ENCODE measurements around the gene ANOS1.
"Not testable (repeated sequence)": the region's sequence is repeated elsewhere in the genome, so short reads cannot be mapped to it uniquely, and the experiment has no call there.

The ANOS1 gene, protein sequence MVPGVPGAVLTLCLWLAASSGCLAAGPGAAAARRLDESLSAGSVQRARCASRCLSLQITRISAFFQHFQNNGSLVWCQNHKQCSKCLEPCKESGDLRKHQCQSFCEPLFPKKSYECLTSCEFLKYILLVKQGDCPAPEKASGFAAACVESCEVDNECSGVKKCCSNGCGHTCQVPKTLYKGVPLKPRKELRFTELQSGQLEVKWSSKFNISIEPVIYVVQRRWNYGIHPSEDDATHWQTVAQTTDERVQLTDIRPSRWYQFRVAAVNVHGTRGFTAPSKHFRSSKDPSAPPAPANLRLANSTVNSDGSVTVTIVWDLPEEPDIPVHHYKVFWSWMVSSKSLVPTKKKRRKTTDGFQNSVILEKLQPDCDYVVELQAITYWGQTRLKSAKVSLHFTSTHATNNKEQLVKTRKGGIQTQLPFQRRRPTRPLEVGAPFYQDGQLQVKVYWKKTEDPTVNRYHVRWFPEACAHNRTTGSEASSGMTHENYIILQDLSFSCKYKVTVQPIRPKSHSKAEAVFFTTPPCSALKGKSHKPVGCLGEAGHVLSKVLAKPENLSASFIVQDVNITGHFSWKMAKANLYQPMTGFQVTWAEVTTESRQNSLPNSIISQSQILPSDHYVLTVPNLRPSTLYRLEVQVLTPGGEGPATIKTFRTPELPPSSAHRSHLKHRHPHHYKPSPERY

DNA sequence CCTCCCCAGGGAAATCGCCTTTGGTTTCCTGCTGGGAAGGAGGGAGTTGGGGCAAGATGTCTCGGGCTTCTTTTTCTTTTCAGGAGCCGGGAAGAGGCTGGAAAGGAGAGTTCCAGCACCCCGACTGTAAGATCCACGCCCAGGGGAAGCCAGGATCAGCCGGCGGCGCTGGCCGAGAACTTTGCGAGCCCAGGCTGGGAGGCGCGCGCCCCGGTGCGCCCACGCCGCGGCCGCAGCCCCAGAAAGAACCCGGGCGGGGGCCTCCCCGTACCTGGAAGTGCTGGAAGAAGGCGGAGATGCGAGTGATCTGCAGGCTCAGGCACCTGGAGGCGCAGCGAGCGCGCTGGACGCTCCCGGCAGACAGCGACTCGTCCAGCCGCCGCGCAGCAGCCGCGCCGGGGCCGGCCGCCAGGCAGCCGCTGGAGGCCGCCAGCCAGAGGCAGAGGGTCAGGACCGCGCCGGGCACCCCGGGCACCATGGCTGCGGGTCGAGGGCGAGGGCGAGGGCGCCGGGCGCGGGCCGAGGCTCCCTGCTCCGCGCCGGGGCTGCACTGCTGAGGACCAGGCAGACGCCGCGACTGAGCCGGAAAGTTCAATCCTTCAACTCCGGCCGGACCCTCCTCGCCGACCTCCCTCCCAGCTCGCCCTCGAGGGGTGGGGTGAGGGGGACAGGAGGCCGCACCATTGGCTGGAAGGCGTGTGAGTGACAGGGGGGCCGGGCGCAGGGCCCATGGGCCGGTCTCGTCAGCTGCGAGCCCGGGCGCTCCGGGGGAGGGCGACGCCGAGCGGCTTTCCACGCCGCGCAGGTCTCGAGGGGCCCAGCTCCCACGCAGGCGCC lies at the start of gene ANOS1:
TSS of gene ANOS1 (minus strand) at position 579 of the 837 bp plus-strand sequence. CDS start at position 478, 101 bp downstream.
- DNase-seq (ENCODE audit: low read depth), result no peak

- DNase-seq (ENCODE audit: low read depth), result no peak
These were observed 41.2 kb upstream of the ANOS1 start for GRCh38 chrX:8773117-8773516.

- no peak for DNase-seq (ENCODE audit: low read depth)
These were observed 28.1 kb upstream of the ANOS1 start for GRCh38 chrX:8760021-8760420.

DNA sequence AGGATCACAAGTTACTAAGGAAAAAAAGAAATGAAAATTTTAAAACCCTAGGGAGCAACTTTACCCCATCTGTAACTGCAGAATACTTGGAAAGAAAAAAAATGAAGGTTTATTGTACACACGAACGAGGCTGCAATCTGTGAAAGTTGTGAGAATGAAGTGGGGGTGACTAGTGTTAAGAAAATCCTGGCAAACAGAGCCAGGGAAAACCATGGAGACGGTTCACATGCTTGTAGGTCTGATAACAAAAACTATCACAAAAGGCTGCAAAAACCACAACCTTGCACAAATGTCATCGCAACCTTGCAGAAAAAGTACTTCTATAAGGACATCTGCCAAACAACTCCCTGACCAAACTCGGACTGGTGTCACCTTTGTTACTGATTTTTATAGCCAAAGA lies 26.8 kb upstream of the ANOS1 start:
- DNase-seq (ENCODE audit: low read depth), result not testable (repeated sequence)

DNA sequence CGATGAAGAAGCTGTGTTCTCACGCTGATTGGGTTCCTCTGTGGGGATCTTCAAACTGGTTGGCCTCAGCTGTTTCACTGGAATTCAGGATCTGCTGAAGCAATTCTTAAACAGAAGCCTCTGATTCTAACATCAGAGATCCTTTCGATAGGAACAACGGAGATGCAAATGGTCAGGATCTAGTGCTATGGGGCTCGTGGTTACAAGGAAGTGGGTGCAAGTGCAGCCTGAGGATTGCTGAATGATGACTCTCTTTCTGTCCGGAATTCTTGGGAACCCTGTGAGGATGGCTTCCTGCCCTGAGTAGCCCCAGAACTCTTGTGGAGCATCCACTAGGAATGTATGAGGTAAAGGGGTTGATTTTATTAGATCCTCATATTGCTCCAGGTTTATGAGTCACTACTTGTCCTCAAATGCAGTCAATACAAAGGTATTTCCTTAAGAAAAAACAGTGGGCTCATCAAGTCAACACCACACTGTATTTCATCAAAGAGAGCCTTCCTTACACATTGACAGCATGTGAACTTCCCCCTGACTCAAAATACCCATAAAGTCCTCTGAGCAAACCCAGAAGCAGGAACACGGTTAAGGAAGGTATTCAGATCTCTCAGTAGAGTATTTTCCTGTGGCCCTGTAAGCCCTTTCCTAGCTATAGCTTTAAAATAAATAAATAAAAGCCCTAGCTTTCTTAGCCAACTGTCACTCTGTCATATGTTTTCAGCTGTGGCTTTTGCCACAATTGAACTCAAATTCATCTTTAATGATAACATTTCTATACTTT lies 25.9 kb upstream of the ANOS1 start:
- not testable (repeated sequence) for DNase-seq (ENCODE audit: low read depth)

DNA sequence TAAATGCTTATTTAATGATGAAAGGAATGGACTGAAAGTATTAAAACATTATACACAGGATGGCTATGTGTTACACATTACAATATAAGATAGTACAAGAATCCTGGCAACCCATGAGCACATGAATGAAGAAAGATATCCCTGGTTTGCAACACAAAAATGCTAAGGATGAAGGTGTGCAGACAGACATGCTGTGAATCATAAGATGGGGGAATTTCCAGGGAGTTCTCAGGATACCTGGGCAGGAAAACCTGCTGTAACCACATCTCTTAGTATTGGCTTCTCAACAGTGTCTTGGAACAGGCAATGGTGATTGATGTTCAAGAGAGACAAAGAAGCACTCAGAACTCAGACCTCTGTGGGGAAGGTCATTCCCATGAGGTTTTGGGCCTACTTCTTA lies 23.9 kb upstream of the ANOS1 start:
- DNase-seq (ENCODE audit: low read depth), result no peak

- no peak for DNase-seq (ENCODE audit: low read depth)
These were observed 23.2 kb upstream of the ANOS1 start for GRCh38 chrX:8755116-8755515.

- DNase-seq (ENCODE audit: low read depth), result no peak
These were observed 17.8 kb upstream of the ANOS1 start for GRCh38 chrX:8749697-8750096.

- DNase-seq (ENCODE audit: low read depth), result peak; percentile 8
These were observed 16.9 kb upstream of the ANOS1 start for GRCh38 chrX:8748855-8749254.

- no peak for DNase-seq (ENCODE audit: low read depth)
These were observed 11.3 kb upstream of the ANOS1 start for GRCh38 chrX:8743126-8743732.

DNA sequence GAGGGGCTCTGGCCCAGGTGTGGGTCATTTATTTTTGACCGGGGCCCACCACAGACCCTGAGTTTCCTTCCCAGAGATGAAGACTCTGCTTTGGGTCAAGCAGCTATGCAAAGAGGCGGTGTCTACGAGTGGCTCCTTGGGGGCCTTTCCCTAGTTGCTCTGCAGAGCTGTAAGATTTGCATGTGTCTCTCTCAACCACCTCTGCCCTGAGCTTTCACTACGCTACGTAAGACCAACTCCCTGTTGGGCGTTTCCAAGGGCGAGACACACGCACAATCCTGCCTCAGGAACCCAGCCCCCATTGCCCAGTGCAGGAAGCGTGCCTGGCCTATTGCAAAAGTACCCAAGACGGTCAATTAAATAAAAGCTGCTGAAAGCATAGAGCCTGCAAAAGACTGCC lies 10.0 kb upstream of the ANOS1 start:
- no peak for DNase-seq (ENCODE audit: low read depth)

DNA sequence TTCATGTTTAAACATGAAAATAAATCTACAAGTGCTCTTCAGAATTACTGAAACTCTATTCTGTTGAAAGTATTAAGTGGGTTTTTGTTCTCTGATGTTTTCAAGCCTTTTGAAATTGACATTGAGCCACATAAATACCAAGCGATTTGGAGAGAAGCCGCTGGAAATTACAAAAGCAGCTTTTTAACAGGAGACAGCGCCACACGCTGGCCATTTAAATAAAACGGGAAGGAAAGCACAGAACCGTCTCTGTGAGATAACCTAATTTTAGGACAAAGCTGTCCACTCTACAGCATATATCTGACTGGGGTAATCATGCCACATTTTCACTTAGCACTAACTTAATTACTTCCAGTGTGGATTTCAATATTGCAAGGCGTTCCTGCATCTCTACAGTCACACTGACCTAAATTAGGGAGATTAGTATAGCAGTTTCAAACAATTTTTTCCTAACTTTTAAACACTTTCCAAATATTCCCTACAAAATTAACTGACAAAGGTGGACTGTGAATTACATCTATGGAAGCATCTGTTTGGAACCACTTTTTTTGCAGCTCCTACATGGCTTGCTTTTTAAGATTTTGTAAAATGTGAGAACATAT lies 6.8 kb upstream of the ANOS1 start:
- peak; percentile 9 for DNase-seq (ENCODE audit: low read depth)

GRCh38 chrX:8737883-8738282 lies 5.9 kb upstream of the ANOS1 start:
- no peak for DNase-seq (ENCODE audit: low read depth)

DNA sequence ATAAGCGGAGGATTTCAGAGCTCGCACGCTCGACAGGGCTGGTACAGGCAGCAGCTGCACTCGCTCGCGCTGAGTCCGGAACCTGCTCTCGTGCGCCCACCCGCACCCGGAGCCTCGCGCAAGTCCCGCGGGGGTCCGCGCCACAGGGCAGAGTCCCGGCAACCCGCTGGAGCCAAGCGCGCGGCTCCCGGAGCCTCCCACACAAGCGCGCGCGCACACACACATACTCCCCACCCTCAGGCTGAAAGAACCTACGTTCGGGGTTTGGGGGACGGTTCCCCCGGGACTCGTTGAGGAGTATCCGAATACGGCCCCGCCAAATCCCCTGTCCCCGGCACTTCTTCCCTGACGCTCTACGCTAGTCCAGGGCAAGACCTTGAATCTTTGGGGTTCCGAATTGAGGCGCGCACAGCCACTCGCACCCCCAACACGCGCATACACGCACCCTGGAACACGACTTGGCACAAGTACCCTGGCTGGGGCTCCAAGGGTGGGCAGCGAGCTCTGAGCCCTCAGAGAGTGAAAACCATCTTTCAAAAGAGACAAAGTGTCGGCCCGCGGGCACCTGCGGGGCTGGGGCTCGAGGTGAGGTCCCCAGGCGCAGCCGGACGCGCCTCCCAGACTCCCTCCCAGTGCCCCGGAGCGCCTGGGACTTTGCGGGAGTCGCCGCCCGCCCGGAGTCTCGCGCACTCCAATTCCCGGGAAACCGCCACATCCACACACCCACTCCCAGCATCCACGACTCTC lies 952 bp downstream of the ANOS1 start:
- DNase-seq (ENCODE audit: low read depth), result no peak

DNA sequence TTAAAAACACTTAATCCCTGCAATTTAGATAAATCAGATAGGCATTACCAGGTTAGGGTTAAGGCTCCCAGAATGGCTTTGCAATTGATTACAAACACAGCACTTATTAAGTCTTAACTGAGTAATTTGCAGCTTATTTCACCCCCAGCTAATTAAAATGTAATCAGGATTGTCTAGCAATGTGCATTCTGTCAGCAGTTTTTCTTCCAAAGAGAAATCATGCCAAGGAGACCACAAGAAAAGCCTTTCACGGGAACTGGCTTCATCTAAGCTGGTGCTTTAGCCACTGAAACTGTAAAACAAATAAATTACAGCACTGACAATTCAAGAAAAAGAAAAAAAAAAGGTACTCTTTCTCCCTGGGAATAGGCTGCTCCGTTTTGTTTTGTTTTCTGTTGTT lies 2.1 kb downstream of the ANOS1 start:
- no peak for DNase-seq (ENCODE audit: low read depth)

DNA sequence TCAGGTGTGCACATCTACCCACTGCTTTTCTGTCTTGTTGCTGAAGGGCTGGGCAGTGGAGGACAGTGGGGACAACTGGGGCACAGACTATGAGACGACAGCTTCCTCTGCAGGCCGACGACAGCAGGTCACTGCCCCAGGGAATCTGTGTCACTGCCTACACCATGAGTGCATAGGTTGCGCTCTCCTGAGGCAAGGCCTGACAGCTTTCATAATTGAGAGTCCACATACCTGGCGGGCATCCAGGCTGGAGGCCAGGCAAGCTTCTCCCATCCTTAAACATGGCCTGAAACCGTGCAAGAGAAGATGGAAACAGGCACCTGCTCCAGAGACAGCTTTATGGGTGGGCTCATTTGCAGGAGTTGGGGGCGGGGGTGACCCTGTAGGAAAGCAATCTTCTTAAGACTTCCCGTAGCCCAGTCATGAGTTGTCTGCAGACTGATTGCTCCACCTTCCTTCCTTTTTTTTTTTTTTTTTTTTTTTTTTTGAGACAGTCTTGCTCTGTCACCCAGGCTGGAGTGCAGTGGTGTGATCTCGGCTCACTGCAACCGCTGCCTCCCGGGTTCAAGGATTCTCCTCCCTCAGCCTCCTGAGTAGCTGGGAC lies 2.9 kb downstream of the ANOS1 start:
- DNase-seq (ENCODE audit: low read depth), result no peak

GRCh38 chrX:8726031-8726652 lies 5.8 kb downstream of the ANOS1 start:
- DNase-seq (ENCODE audit: low read depth), result no peak

GRCh38 chrX:8724300-8724699 lies 7.6 kb downstream of the ANOS1 start:
- DNase-seq (ENCODE audit: low read depth), result no peak

- DNase-seq (ENCODE audit: low read depth), result no peak
These were observed 10.4 kb downstream of the ANOS1 start for GRCh38 chrX:8721536-8721935.
